Eye (tissue), 1 donor: ENCODE measurements around the gene NDN.
"Not testable (repeated sequence)": the region's sequence is repeated elsewhere in the genome, so short reads cannot be mapped to it uniquely, and the experiment has no call there.

ENCODE experiments used
- DNase-seq: peaks from one replicate; pipeline ENCODE4 v3.0.0-alpha.2; 2015

The NDN gene

DNA sequence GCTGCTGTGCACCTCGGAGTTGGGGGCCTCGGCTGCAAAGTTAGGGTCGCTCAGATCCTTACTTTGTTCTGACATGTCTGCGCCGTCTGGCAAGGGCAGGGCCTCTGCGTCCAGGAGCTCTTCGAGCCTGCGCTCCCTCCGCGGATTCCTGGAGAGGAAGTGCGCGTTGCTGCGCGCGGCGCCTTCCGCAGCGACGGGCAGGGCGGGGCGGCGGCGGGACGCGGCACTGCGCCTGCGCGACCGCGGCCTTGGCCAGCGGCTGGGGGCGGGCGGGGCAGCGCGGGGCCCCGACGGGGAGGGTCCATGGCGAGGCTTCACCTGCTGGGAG is at the start of gene NDN:
Gene NDN, minus strand, starts transcription at position 163 of the 328 bp plus-strand sequence. Its CDS starts 88 bp downstream, at position 75.
- DNase-seq, result peak; percentile 81

DNA sequence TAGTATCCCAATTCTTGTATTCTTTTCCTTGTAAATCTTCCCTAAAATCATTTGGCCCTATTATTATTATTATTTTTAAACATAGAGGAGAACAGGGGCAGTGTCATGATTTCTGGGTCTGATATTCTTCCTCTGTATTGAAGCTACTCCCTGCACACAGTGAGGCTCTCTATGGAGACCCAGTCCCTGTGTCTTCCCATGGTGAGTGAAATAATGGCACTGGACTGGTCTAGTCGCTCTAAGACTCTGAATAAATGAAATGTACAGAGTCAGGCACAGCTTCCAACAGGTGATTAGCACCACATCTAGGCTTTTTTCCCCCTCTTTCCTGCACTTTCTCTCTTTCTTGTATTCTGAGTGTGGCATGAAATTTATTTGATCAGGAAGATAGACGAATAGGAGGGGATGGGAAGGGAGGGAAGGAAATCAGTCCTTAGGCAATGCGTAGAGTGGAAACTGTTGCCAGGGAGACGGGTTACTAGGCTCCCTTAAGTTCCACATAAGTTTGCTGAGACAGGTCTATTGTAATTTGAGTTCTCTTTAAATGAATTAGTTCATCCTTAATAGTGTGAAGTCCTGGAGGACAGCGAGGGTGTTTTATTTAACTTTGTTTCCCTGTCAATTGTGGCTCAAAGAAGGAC is 49.0 kb upstream of the NDN start:
- DNase-seq, result no peak

- no peak for DNase-seq
Measured at GRCh38 chr15:23734862-23735261, 47.8 kb upstream of the NDN start.

- not testable (repeated sequence) for DNase-seq
Measured at GRCh38 chr15:23713874-23714656, 27.0 kb upstream of the NDN start.

GRCh38 chr15:23708332-23708731 is 21.2 kb upstream of the NDN start:
- DNase-seq, result no peak

DNA sequence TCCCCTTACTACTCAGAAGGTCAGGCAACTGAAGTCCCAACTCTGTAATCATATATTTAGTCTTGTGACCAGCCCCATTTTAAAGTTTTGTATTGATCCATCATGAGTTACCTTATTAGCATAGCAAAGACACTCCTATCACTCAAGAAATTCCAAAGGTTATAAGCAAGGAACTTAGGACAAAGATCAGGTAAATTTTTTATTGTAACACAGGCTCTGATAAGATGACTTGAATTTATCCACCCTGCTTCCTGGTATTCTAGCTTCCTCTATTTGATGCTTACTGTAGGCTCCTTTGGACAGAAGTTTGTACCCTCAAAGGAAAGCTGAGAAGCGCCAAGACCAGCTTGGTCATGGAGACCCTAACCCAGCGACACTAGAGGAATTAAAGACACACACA is 8.2 kb upstream of the NDN start:
- DNase-seq, result no peak

DNA sequence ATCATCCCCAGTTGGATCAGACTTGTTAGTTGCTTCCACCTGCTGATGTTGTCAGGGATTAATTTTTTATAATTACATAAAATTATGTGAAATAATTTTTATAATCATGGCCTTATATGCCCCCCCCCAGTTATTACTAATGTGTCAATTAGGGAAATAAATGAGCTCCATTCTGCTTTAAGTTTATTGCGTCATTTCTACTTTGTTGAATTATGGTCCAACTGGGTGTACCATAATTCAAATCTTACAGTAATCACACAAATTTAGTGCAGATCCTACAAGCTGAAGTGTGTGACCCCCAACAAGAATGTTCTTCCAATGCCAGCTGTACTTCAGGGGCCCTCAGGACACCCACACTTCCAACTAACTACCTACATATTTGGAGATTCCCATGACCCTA is 7.5 kb upstream of the NDN start:
- DNase-seq, result no peak

DNA sequence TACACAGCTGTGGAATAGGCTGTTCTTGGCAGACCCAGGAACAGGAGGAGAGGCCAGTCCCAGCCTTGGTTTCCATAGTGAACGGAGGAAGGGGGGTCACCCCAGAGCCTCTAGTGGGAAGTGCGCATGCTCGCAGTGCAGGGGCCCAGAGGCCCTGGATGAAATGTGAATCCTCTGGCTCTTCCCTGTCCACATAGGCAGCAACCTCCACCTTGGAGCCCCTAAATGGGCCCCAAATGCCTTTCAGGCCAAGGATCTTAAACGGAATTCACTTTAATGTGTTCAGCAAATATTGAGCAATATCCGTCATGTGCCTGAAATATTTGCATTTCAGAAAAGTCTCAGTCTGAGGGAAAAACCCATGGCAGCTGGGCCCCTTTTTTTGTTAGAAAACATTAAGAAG is 3.3 kb upstream of the NDN start:
- DNase-seq, result peak; percentile 94

- no peak for DNase-seq
Measured at GRCh38 chr15:23690015-23690414, 2.9 kb upstream of the NDN start.

DNA sequence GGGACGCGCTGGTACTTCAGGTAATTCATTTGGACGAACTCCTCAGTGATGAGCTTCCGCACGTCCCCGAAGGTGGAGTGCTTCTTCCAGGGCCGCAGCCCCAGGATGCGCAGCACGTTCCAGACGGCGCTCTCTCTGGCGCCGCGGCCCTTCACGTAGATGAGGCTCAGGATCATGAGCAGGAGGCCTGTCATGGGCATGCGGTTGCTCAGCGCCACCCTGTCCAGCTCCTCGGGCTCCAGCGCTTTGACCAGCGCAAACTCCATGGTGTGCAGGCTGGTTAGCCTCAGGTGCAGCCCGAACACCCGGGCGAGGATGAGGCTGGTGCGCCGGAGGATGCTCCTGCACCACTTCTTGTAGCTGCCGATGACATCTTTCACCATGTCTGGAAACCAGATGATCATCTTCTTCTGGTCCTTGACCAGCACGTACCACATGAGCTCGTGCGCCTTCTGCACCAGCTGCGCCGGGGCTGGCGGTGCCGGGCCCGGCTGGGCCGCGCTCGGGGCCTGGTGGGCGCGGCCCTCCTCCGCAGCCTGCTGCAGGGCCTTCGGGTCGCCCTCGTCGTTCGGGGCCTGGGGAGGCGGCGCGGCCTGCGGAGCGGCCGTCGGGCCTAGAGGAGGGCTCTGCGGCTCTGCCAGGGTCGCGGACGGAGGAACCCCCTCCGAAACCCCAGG is 501 bp downstream of the NDN start:
- peak; percentile 39 for DNase-seq

- DNase-seq, result no peak
Measured at GRCh38 chr15:23671481-23671880, 15.6 kb downstream of the NDN start.

DNA sequence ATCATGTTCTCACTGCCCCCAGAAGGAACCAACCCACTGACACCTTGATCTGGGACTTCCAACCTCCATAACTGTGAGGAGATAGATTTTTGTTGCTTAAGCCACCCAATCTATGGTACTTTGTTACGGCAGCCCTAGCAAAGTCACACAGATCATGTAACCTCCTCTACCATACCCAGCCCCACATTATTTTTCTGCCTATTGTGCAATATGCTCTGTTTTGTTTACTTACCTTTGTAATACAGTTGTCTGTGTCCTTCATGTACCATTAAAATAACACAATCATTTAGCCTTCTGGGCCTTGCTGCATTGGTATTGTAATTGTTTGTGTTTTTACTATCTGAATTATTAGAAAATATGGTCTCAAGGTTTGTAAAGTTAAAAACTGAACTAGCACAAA is 16.1 kb downstream of the NDN start:
- no peak for DNase-seq

DNA sequence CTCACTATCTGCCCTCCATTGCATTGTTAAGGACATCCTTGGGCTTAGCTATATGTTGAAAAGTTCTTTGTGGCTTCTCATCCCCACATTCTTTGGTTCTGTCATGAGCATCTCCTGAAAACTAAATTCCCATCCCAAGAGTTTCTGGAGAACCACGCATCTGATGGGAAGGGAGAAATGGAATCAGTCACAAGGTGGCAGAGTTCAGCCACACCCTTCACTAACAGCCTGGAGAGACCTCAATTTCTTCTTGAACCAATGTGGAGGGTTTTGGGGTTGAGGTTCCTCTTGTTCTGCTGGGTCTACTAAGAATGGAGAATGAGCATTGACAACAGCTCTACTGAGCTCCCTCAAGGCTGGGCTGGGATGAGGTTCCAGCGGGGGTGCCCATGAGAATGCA is 23.9 kb downstream of the NDN start:
- no peak for DNase-seq

DNA sequence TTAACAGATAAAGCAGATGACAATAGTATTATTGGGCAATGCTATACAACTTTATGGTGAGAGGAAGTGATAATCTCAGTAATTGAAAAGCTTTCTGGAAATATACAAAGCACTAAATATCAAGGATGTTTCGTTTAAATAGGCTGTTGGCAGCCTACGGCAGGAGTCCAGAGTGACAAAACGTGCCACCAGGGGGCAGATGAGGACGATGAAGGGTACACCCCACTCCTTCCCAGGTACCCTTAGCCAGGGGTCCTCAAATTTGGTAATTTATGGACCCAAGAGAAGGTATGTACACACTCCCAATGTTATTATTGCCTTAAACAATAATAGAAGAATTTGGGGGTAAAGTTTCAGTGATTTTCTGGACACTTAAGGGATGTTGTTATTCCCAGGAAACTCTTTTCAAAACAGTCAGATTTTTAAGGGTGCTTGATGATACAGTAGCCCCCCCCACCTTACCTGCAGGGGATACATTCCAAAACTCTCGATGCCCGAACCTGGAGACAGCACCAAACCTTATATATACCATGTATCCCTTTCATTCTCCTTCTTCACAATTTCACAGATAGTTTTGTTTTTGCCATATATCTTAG is 38.1 kb downstream of the NDN start:
- peak; percentile 70 for DNase-seq

DNA sequence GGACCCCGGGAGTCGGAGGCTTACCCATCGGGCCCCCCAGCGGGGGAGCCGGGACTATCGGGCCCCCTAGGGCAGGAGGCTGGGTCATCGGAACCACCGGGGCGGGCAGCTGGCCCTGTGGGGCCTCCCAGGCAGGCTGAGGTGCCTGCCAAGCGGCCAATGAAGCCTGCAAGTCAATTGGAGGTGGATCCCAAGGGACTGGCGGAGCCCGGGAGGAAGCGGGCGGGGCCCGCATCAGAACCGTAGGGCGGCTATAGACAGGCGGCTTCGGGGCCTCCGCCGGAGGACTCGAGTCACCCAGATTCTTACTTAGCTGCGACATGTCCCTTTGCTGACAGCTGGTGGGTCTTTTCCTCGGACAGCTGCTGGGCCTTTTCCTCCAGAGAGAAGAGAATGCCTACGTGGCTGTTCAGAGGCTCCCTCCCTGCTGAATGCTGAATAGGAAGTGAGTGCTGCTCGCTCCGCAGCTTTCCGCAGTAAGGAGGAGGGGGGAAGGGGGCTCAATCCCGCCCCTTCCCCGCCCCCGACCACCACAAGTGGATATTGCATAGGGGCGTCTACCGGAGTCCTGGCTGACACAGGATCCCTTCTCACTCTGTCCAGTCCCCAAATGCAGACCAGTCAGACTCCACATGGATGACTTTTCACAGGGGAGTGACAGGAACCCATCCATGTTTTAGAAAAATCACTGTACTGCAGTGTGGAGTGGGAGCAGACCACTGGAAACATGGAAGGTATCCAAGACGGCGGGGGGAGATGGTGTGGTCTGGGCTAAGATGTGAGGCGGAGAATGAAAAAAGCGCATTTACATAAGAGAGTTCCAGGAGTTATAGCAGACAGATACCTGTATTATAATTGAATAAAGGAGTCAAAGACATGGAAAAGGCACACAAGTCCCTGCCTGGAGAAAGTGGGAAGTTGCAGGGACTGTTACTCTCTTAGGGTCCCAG is 39.4 kb downstream of the NDN start, which contains the start of gene MAGEL2:
Gene MAGEL2, minus strand, starts transcription at position 447 of the 950 bp plus-strand sequence. Its CDS starts 125 bp downstream, at position 322.
- DNase-seq, result peak; percentile 90

- DNase-seq, result no peak
Measured at GRCh38 chr15:23647001-23647295, 40.2 kb downstream of the NDN start.

DNA sequence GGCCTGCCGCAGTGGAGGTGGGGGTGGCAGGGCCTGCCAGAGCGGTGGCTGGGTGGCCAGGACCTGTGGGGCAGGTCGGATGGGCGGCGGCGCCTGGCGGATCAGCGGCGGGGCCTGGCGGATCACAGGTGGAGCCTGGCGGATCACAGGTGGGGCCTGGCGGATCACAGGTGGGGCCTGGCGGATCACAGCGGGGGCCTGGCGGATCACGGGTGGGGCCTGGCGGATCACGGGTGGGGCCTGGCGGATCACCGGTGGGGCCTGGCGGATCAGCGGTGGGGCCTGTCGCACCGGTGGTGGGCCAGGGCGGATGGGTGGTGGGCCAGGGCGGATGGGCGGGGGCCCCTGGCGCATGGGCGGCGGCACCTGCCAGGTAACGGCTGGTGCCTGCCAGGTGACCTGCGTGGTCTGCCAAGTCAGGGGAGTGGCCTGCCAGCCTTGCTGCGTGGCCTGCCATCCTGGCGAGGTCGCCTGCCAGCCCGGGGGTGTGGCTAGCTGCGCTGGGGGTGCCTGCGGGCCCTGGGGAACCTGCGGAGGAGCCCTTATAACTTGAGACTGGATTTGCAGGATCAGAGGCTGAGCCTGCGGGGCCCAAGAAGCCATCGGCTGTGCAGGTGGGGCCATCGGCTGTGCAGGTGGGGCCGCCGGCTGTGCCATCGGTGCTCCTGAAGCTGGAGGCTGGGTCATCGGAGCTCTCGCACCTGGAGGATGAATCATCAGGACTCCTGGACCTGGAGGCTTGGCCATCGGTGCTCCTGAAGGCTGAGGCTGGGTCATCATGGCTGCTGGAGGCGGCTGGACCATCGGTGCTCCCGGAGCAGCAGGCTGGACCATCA is 40.7 kb downstream of the NDN start:
- DNase-seq, result no peak

GRCh38 chr15:23645371-23646164 is 41.5 kb downstream of the NDN start:
- peak; percentile 36 for DNase-seq

DNA sequence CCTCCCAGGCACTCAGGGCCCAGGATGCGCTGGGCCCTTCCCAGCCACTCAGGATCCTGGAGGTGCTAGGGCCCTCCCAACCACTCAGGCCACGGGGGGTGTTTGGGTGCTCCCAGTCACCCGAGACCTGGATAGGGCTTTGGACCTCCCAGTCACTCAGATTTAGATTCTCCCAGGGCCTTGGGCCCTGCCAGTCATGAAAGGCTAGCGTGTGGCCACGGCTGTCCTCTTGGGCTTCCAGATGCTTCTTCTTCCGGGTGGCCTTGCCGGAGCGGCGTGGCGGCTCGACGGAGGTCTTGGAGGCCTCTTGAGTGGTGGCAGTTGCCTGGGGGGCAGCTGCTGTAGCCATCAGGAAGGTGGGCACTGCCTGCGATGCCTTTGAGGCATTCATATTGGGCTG is 42.3 kb downstream of the NDN start:
- DNase-seq, result no peak

- DNase-seq, result peak; percentile 87
Measured at GRCh38 chr15:23642413-23643044, 44.6 kb downstream of the NDN start.
